HepG2 (cell line): ENCODE measurements around the gene LSM12. TPM values are rescaled to one million over a fixed set of nuclear protein-coding genes. Genes with fewer than 3 reads are reported as not detected.
A peak's percentile ranks its signal among the peaks of the same experiment; 100 is the strongest.

ENCODE experiments used
- ATF3 ChIP-seq: sonication (generic); formaldehyde crosslinking; IDR thresholded peaks from 2 replicates; pipeline ENCODE4 v1.4.0; 2020; ENCODE audit warnings: missing genetic modification reagents
- GMEB1 ChIP-seq: sonication (generic); formaldehyde crosslinking; IDR thresholded peaks from 2 replicates; pipeline ENCODE4 v1.5.1; 2020; ENCODE audit warnings: missing genetic modification reagents, mild to moderate bottlenecking, borderline replicate concordance
- HDAC2 ChIP-seq: sonication (generic); formaldehyde crosslinking; IDR thresholded peaks from 2 replicates; pipeline ENCODE4 v1.4.0; 2020; ENCODE audit warnings: missing genetic modification reagents
- HNF4A ChIP-seq: sonication (generic); formaldehyde crosslinking; IDR thresholded peaks from 2 replicates; pipeline ENCODE4 v1.4.0; 2020; ENCODE audit warnings: missing genetic modification reagents
- MLLT10 ChIP-seq: sonication (generic); formaldehyde crosslinking; IDR thresholded peaks from 2 replicates; pipeline ENCODE4 v1.4.0; 2020; ENCODE audit warnings: missing genetic modification reagents
- NCOA1 ChIP-seq: sonication (generic); formaldehyde crosslinking; IDR thresholded peaks from 2 replicates; pipeline ENCODE4 v1.9.0; 2021; ENCODE audit warnings: missing genetic modification reagents
- NFE2 ChIP-seq: sonication (generic); formaldehyde crosslinking; IDR thresholded peaks from 2 replicates; pipeline ENCODE4 v1.4.0; 2020; ENCODE audit warnings: missing genetic modification reagents
- PRPF4 ChIP-seq: fragments of 200-400 bp; formaldehyde crosslinking; IDR thresholded peaks from 2 replicates; pipeline ENCODE4 v1.6.1; 2016; ENCODE audit warnings: low read length, low read depth; ENCODE audit not compliant: poor library complexity, severe bottlenecking
- RAD21 ChIP-seq: fragments of 450-650 bp; formaldehyde crosslinking; IDR thresholded peaks from 2 replicates; pipeline ENCODE4 v1.5.0; 2020; ENCODE audit warnings: mild to moderate bottlenecking
- SP5 ChIP-seq: IDR thresholded peaks from 2 replicates; pipeline ENCODE4 v1.6.1; 2016; ENCODE audit warnings: low read depth, borderline replicate concordance
- YEATS2 ChIP-seq: sonication (generic); formaldehyde crosslinking; IDR thresholded peaks from 2 replicates; pipeline ENCODE4 v1.4.0; 2020; ENCODE audit warnings: missing genetic modification reagents, borderline replicate concordance
- ZEB1 ChIP-seq: IDR thresholded peaks from 2 replicates; pipeline ENCODE4 v1.6.1; 2012; ENCODE audit warnings: mild to moderate bottlenecking, low read depth, inconsistent platforms; ENCODE audit not compliant: insufficient replicate concordance
- ZFP41 ChIP-seq: sonication (generic); formaldehyde crosslinking; IDR thresholded peaks from 2 replicates; pipeline ENCODE4 v1.4.0; 2020; ENCODE audit warnings: mild to moderate bottlenecking, missing genetic modification reagents, borderline replicate concordance
- ZNF20 ChIP-seq: sonication (generic); formaldehyde crosslinking; IDR thresholded peaks from 2 replicates; pipeline ENCODE4 v1.4.0; 2020; ENCODE audit warnings: mild to moderate bottlenecking, moderate library complexity, missing genetic modification reagents
- ZNF230 ChIP-seq: sonication (generic); formaldehyde crosslinking; IDR thresholded peaks from 2 replicates; pipeline ENCODE4 v1.4.0; 2020; ENCODE audit warnings: mild to moderate bottlenecking, missing genetic modification reagents
- ZNF574 ChIP-seq: sonication (generic); formaldehyde crosslinking; IDR thresholded peaks from 2 replicates; pipeline ENCODE4 v1.4.0; 2020; ENCODE audit warnings: missing genetic modification reagents
- ZNF615 ChIP-seq: sonication (generic); formaldehyde crosslinking; IDR thresholded peaks from 2 replicates; pipeline ENCODE4 v1.5.0; 2020; ENCODE audit warnings: mild to moderate bottlenecking, missing genetic modification reagents, borderline replicate concordance
- ZNF670 ChIP-seq: sonication (generic); formaldehyde crosslinking; IDR thresholded peaks from 2 replicates; pipeline ENCODE4 v1.8.0; 2022; ENCODE audit warnings: mild to moderate bottlenecking, missing genetic modification reagents, borderline replicate concordance
- ZNF724P ChIP-seq: sonication (generic); formaldehyde crosslinking; IDR thresholded peaks from 2 replicates; pipeline ENCODE4 v1.8.0; 2022; ENCODE audit warnings: missing genetic modification reagents, borderline replicate concordance
- ZNF784 ChIP-seq: sonication (generic); formaldehyde crosslinking; IDR thresholded peaks from 2 replicates; pipeline ENCODE4 v1.5.1; 2020; ENCODE audit warnings: missing genetic modification reagents, mild to moderate bottlenecking, borderline replicate concordance
- ZNF891 ChIP-seq: sonication (generic); formaldehyde crosslinking; IDR thresholded peaks from 2 replicates; pipeline ENCODE4 v1.5.0; 2020; ENCODE audit warnings: mild to moderate bottlenecking, missing genetic modification reagents
- ZSCAN12 ChIP-seq: sonication (generic); formaldehyde crosslinking; IDR thresholded peaks from 2 replicates; pipeline ENCODE4 v1.9.0; 2021; ENCODE audit warnings: mild to moderate bottlenecking, missing genetic modification reagents
- ZSCAN20 ChIP-seq: sonication (generic); formaldehyde crosslinking; IDR thresholded peaks from 2 replicates; pipeline ENCODE4 v1.4.0; 2020; ENCODE audit warnings: missing genetic modification reagents, mild to moderate bottlenecking, borderline replicate concordance
- polyA plus RNA-seq, 8 experiments: library from polyadenylated mRNA; depleted of rRNA in 3 of 8; stranded (reverse) in 7 of 8; unstranded in 1 of 8; fragments of >200 nt; fragmentation: Illumina TruSeq in 4 of 8; extraction: Trizol in 4 of 8; gene quantifications; 2 replicates each; pipeline versions ENCODE4 v1.2.1 to v1.2.3, GENCODE V29; 2011 to 2016; ENCODE audit warnings: low read depth in 4 of 8, missing spikeins in 1 of 8, mixed read lengths in 1 of 8; ENCODE audit not compliant: insufficient read depth in 1 of 8
- total RNA-seq, 5 experiments: library from RNA; depleted of rRNA; stranded (reverse); fragments of >200 nt; fragmentation: Illumina TruSeq; extraction: Trizol; gene quantifications; 2 replicates each; pipeline ENCODE4 v1.2.3, GENCODE V29; 2016; ENCODE audit warnings: low read depth in 1 of 5
- TF ChIP-seq, protein P1 (sequence below): sonication (generic); formaldehyde crosslinking; IDR thresholded peaks from 2 replicates; pipeline ENCODE4 v1.8.1; 2022; ENCODE audit warnings: mild to moderate bottlenecking, missing genetic modification reagents

LSM12 gene
- total and polyA plus RNA-seq, 2 of the 13 experiments (the other 11 are each of a cell fraction or from before 2014, with no cell fraction given): 52.8 to 55.7 TPM

DNA sequence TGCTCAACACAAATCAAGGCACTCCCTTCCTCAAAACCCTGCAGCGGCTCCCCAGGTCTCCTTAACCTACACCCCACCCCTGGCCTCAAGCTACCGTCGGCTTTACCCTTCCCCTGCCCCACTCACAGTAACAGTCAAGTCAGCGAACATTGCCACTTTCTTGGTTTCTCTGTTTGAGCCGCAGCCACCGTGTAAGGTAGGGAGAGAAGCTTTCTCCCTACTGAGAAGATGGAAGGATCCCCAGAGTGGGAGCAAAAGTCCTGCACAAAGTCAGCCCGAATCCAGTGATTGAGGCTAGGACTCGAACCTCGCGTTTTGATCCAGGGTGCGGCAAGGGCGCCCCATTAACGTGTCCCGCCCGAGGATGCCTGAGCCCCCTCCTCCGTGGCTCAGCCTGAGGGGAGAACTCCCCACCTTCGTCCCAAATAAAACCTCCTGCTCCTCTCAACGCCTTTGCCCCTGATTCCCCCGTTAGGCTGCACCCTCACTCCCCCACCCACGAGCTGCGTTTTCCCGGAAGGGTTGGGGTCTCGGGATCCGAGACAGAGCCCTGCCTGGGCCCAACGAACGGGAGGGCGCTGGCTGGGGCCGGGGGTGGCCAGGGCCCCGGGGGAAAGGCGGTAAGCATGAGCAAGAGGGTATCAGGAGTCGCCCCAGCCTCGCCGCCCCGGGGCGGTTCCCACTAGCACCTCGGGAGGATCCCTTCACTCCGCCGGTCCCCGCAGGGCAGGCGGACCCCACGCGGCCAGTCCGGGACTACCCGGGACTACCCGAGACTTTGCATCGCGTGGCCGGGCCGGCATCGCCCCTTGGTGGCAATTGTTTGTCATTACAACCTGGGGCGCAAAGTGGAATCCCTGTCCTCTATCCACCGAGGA lies 72.0 kb downstream of the LSM12 start (continued):
- TF ChIP-seq GMEB1 (CRISPR knock-in tag): no peak
- no peak for TF ChIP-seq ZNF615 (CRISPR knock-in tag)
- no peak for TF ChIP-seq SP5 (CRISPR knock-in tag)
- TF ChIP-seq YEATS2: no peak
- TF ChIP-seq MLLT10 (CRISPR knock-in tag): no peak
- no peak for TF ChIP-seq ZFP41 (CRISPR knock-in tag)
- TF ChIP-seq ZSCAN12 (CRISPR knock-in tag): no peak
- no peak; the same call in 1 of the 2 replicates for TF ChIP-seq ZNF574 (CRISPR knock-in tag)
- TF ChIP-seq NCOA1: no peak
- no peak for TF ChIP-seq ZNF670
- no peak for TF ChIP-seq ZNF230
- no peak for TF ChIP-seq ZNF784
- no peak for TF ChIP-seq HNF4A (CRISPR knock-in tag)
- peak; percentile 99 for TF ChIP-seq RAD21
- no peak for TF ChIP-seq NFE2 (CRISPR knock-in tag)
- no peak for TF ChIP-seq ZNF891
- no peak for TF ChIP-seq PRPF4
- TF ChIP-seq ATF3: no peak
- no peak for TF ChIP-seq ZEB1
- TF ChIP-seq ZSCAN20 (CRISPR knock-in tag): no peak
- TF ChIP-seq ZNF724P (CRISPR knock-in tag): no peak
- no peak for TF ChIP-seq HDAC2
- TF ChIP-seq, protein P1, sequence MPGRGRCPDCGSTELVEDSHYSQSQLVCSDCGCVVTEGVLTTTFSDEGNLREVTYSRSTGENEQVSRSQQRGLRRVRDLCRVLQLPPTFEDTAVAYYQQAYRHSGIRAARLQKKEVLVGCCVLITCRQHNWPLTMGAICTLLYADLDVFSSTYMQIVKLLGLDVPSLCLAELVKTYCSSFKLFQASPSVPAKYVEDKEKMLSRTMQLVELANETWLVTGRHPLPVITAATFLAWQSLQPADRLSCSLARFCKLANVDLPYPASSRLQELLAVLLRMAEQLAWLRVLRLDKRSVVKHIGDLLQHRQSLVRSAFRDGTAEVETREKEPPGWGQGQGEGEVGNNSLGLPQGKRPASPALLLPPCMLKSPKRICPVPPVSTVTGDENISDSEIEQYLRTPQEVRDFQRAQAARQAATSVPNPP (CRISPR knock-in tag): no peak
- TF ChIP-seq ZNF20 (CRISPR knock-in tag): no peak
